GM13976 (cell line): ENCODE results near the gene STAC2.

ENCODE experiments used
- DNase-seq: peaks from one replicate; pipeline ENCODE4 v3.0.0; 2012; ENCODE audit warnings: low spot score
- CTCF ChIP-seq: IDR thresholded peaks from 2 replicates; pipeline ENCODE4 v1.5.1; 2012; ENCODE audit warnings: borderline replicate concordance, mild to moderate bottlenecking; ENCODE audit not compliant: insufficient read depth; ENCODE audit errors: extremely low read depth, missing control alignments, control extremely low read depth
- in situ Hi-C: fragments of 300-500 bp; cut with MboI; formaldehyde crosslinking; loops from one replicate; pipeline ENCODE4 v1.12.0; 2022; ENCODE audit warnings: low sequenced_read_pairs, mixed read lengths, inconsistent platforms; ENCODE audit not compliant: unreplicated experiment

STAC2 gene

GRCh38 chr17:39194985-39195524 is 30.7 kb downstream of the STAC2 start:
- no peak for TF ChIP-seq CTCF
- in situ Hi-C loops = no loop called here
- no peak for DNase-seq

- in situ Hi-C loops = no loop called here
- no peak for TF ChIP-seq CTCF
- no peak for DNase-seq
Observed at GRCh38 chr17:39194089-39194984, 31.4 kb downstream of the STAC2 start.

GRCh38 chr17:39193346-39193745 is 32.4 kb downstream of the STAC2 start:
- in situ Hi-C loops = no loop called here
- no peak for TF ChIP-seq CTCF
- no peak for DNase-seq

- DNase-seq = no peak
- in situ Hi-C loops = no loop called here
- no peak for TF ChIP-seq CTCF
Observed at GRCh38 chr17:39192901-39193300, 32.8 kb downstream of the STAC2 start.

- DNase-seq = no peak
- no peak for TF ChIP-seq CTCF
- in situ Hi-C loops = no loop called here
Observed at GRCh38 chr17:39191750-39192510, 33.8 kb downstream of the STAC2 start.

GRCh38 chr17:39187152-39187830 is 38.5 kb downstream of the STAC2 start:
- in situ Hi-C loops = no loop called here
- no peak for DNase-seq
- no peak for TF ChIP-seq CTCF
